Effector CD4-positive, alpha-beta T cell (primary cell): Measurements from ENCODE around the gene USP24.
"Not testable (repeated sequence)": the region's sequence is repeated elsewhere in the genome, so short reads cannot be mapped to it uniquely, and the experiment has no call there.

ENCODE experiments used
- DNase-seq: peaks from one replicate; pipeline ENCODE4 v3.0.0-alpha.2; 2020

Gene USP24

GRCh38 chr1:55048453-55049270, 166.5 kb downstream of the USP24 start:
- DNase-seq = no peak

GRCh38 chr1:55047611-55048010, 167.6 kb downstream of the USP24 start:
- no peak for DNase-seq

DNA sequence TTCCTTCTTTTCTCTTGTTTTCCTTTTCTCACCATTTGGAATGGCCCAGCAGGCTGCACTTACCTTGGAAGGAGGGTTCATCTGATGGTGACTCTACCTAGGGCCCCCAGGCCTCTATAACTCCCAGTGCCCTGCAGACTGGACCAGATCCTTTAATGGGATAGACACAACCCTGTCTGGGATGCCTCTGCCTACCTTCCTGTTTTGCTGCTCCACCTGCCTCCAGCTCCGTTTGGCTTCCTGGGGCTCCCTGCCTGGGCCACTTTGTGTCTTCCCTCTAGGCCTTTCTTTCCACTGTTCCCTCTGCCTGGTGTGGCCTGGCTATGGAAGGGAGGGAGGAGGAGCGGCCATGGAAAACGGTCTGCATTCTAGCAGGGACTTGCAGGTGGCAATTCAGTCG, 168.3 kb downstream of the USP24 start:
- DNase-seq = no peak

GRCh38 chr1:55045430-55045829, 169.7 kb downstream of the USP24 start:
- DNase-seq = no peak

GRCh38 chr1:55044617-55045397, 170.4 kb downstream of the USP24 start:
- DNase-seq = no peak

DNA sequence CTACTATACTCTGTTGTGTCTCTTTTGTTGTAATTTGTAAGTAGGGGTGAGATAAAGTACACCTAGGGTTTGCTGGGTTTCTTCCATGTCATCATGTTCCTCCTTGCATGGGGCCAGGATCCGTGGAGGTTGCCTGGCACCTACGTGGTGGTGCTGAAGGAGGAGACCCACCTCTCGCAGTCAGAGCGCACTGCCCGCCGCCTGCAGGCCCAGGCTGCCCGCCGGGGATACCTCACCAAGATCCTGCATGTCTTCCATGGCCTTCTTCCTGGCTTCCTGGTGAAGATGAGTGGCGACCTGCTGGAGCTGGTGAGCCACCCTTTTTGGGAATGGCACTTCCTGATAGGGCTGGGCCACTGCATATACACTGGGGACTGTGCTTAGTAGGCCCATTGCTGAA, 171.4 kb downstream of the USP24 start:
- no peak for DNase-seq

GRCh38 chr1:55043011-55043410, 172.2 kb downstream of the USP24 start:
- DNase-seq = no peak

DNA sequence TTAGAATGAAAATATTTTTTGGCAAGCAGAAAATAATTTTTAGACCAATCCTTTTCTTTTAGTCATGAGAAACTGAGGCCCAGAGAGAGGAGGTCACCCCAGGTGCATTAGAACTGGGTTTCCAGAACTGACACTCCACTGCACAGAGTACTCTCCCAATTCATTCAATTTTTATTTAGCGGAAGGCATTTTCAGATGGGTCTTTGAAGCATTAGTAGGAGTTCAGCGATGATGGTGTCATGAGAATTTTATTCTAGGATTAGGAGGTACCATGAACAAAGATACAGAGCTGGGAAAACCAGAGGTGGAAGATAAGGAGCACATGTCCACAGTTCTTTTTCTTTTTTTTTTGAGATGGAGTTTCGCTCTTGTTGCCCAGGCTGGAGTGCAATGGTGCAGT, 173.6 kb downstream of the USP24 start:
- DNase-seq = no peak

DNA sequence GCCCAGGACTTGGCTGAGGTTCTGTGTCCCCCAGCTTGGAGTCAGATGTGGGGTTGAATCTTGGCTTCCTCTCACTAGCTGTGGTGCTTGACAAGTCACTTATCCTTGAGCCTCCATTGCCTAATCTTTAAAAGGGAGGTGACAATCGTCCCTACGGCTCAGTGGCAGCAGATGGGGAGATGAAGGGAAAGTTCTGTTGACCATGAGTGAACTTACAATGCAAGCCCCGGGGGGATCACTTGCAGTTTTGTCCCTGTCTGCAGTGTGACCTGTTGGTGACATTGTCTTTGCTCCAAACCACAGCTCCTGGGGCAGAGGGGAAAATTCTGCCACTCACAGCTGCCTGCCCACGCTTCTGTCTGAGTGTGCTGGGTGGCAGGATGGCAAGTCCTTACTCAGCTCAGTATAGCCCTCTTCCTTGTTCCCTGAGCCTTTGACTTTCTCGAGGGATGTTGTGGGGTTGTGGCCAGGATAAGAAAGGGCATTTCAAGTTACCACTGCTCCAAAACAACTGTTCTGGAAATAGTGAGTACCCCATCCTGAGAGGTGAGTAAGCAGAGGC, 174.2 kb downstream of the USP24 start:
- DNase-seq = no peak

DNA sequence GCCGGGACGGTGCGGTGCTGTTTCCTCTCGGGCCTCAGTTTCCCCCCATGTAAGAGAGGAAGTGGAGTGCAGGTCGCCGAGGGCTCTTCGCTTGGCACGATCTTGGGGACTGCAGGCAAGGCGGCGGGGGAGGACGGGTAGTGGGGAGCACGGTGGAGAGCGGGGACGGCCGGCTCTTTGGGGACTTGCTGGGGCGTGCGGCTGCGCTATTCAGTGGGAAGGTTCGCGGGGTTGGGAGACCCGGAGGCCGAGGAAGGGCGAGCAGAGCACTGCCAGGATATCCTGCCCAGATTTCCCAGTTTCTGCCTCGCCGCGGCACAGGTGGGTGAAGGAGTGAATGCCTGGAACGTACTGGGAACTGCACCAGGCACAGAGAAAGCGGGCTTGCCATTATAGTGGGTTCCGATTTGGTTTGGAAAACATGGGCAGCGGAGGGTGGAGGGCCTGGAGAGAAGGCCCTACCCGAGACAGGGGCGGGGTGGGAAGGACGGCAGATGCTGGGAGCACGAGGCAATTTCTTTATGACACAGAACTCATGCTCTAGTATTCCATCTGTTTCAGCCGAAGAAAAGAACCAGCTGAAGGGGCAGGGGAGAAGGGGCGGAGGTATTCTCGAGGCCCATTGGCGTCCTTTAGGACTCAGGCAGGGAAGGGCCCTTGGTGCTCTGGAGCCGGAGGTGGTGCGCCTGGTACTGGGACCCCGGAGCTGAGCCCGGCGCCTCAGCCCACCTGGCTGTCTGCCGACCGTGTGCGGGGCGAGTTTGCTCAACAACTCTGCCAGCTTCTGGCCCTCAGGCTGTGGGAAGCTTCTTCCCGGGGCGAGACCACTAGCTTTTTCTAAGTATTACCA, 174.9 kb downstream of the USP24 start:
- no peak for DNase-seq

DNA sequence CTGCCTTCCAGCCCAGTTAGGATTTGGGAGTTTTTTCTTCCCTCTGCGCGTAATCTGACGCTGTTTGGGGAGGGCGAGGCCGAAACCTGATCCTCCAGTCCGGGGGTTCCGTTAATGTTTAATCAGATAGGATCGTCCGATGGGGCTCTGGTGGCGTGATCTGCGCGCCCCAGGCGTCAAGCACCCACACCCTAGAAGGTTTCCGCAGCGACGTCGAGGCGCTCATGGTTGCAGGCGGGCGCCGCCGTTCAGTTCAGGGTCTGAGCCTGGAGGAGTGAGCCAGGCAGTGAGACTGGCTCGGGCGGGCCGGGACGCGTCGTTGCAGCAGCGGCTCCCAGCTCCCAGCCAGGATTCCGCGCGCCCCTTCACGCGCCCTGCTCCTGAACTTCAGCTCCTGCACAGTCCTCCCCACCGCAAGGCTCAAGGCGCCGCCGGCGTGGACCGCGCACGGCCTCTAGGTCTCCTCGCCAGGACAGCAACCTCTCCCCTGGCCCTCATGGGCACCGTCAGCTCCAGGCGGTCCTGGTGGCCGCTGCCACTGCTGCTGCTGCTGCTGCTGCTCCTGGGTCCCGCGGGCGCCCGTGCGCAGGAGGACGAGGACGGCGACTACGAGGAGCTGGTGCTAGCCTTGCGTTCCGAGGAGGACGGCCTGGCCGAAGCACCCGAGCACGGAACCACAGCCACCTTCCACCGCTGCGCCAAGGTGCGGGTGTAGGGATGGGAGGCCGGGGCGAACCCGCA, 175.7 kb downstream of the USP24 start, which contains the start of gene PCSK9:
Gene PCSK9, plus strand, starts transcription at position 207 of the 741 bp plus-strand sequence. Its CDS starts 290 bp downstream, at position 497.
- DNase-seq = no peak

DNA sequence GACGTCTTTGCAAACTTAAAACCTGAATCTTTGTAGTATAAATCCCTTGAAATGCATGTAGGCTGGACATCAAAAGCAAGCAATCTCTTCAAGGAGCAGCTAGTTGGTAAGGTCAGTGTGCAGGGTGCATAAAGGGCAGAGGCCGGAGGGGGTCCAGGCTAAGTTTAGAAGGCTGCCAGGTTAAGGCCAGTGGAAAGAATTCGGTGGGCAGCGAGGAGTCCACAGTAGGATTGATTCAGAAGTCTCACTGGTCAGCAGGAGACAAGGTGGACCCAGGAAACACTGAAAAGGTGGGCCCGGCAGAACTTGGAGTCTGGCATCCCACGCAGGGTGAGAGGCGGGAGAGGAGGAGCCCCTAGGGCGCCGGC, 176.2 kb downstream of the USP24 start:
- DNase-seq = no peak

DNA sequence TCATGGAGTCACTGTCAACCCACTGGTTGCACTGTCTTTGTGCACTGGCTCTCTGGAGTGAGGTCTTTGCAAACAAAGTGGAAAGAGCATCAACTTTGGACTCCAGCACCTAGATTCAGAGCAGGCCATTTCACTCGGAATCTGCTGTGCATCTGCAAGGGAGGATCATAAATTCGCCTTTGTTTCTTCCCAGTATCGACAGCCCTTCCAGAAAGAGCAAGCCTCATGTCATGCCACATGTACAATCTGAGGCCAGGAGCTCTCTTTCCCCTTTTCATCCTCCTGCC, 176.7 kb downstream of the USP24 start:
- DNase-seq = no peak

DNA sequence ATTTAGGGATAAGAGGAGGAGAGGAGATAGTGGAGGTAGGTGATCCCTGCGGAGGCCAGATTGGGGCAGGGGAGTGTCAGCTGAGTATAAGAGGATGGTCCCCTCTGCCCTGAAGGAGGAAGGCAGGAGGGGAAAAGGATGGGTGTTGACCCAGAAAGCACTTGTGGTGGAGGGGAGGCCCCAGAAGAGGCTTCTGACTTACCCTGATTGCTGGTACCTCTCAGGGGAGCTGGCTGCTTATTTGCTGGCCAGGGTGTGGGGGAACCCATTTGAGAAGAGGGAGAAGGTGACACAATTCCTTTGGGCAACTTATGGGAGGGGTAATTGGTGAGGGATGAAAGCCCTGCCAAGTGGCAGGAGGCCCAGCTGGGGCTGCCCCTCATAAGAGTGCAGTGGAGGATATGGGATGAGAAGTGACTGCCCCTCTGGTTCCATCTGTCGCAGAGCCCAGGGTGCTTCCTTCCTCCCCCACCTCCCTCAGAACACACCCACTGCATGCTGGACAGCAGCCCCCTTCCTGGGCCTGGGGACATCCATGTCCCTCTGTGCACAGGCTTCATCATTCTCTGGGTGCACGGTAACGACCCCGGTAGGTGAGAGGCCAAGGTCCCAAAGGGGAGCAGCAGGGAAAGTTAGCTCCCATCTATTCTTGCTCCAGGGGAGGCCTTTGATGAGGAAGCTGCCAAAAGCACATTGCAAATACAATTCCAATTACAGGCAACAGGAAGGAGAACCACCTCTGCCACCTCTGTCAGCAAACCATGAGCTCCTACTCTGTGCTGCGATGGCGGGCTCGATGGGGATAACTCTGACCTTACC, 177.2 kb downstream of the USP24 start:
- DNase-seq = no peak

GRCh38 chr1:55035904-55036303, 179.3 kb downstream of the USP24 start:
- DNase-seq = no peak

DNA sequence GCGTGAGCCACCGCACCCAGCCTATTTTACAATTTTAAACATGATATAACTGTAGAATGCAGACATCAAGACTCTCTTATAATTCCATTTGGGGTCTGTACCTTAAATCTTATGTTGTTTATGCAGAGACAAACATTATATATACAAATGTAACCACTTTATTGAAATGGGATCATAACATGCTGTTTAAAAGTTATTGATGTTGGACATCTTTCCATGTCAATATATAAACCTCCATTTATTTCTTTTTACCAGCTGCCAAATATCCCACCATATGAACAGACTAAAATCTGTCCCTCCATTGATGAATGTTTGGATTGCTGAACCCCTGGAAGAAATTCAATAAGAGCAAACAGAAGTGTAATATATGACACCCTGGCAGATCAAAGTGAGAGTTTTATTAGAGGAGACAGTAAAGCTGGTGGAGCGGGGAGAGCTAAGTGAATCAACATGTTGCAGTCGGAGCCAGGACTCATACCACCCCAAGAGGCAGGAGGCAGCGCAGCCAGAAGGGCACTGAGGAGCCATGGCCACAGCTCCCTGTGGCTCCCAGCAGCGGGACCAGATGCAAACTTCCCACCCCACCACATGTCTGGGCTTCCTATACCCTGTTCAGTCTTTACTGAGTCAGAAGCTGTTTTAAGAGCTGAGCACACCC, 180.6 kb downstream of the USP24 start:
- no peak for DNase-seq

DNA sequence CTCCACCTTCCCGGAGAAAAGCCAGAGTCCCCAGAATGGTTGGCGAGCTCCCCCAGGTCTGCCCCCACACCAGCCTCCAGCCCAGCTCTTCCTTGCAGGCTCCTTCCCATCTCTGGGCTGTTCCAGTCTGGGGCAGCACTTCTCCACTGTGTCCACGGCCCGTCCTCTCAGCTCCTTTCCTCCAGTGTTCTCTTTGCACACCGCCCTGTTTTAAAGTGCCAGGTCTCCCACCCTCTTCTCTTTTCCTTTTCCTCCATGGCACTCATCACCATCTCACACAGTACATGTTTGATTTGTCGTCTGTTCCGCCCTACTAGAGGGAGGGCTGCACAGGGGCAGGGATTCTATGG, 181.9 kb downstream of the USP24 start:
- DNase-seq = no peak

DNA sequence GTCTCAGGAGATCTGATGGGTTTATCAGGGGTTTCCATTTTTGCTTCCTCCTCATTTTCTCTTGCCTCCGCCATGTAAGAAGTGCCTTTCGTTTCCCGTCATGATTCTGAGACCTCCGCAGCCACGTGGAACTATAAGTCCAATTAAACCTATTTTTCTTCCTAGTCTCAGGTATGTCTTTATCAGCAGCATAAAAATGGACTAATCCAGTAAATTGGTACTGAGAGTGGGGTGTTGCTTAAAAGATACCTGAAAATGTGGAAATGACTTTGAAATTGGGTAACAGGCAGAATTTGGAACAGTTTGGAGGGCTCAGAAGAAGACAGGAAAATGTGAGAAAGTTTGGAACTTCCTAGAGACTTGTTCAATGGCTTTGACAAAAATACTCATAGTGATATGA, 184.1 kb downstream of the USP24 start:
- not testable (repeated sequence) for DNase-seq

GRCh38 chr1:55026682-55027081, 188.5 kb downstream of the USP24 start:
- DNase-seq = not testable (repeated sequence)

- DNase-seq = not testable (repeated sequence)
Observed at GRCh38 chr1:55024163-55024562, 191.0 kb downstream of the USP24 start.
